GM18909 (cell line): ENCODE measurements around the gene NUDT2.
"Not testable (repeated sequence)": the region's sequence is repeated elsewhere in the genome, so short reads cannot be mapped to it uniquely, and the experiment has no call there.

Source experiments
- ATAC-seq: cut with Tn5 transposase; IDR thresholded peaks from one replicate; pipeline ENCODE4 v1.9.1; 2021; ENCODE audit warnings: mild to moderate bottlenecking; ENCODE audit not compliant: unreplicated experiment, poor library complexity

Gene NUDT2

GRCh38 chr9:34328987-34329832 is at the start of gene NUDT2, which contains the start of gene KIF24:
TSS of gene NUDT2 (plus strand) at chr9:34329569. CDS start at chr9:34339040, 9,471 bp downstream.
TSS of gene KIF24 (minus strand) at chr9:34329268. CDS start at chr9:34311346, 17,922 bp downstream.
- ATAC-seq: peak; percentile 95

- ATAC-seq: no peak
Observed at GRCh38 chr9:34282096-34282495, 47.3 kb upstream of the NUDT2 start.

GRCh38 chr9:34289159-34289558 is 40.2 kb upstream of the NUDT2 start:
- ATAC-seq: no peak

GRCh38 chr9:34291023-34291422 is 38.3 kb upstream of the NUDT2 start:
- no peak for ATAC-seq

- no peak for ATAC-seq
Observed at GRCh38 chr9:34291423-34291822, 37.9 kb upstream of the NUDT2 start.

GRCh38 chr9:34292552-34292951 is 36.8 kb upstream of the NUDT2 start:
- no peak for ATAC-seq

- not testable (repeated sequence) for ATAC-seq
Observed at GRCh38 chr9:34301064-34301463, 28.3 kb upstream of the NUDT2 start.

- not testable (repeated sequence) for ATAC-seq
Observed at GRCh38 chr9:34308316-34308715, 21.1 kb upstream of the NUDT2 start.

- no peak for ATAC-seq
Observed at GRCh38 chr9:34310215-34310614, 19.2 kb upstream of the NUDT2 start.

GRCh38 chr9:34311499-34312185 is 17.7 kb upstream of the NUDT2 start:
- no peak for ATAC-seq

GRCh38 chr9:34317436-34317835 is 11.9 kb upstream of the NUDT2 start:
- no peak for ATAC-seq

GRCh38 chr9:34318163-34318790 is 11.1 kb upstream of the NUDT2 start:
- no peak for ATAC-seq

- no peak for ATAC-seq
Observed at GRCh38 chr9:34321451-34321850, 7.9 kb upstream of the NUDT2 start.

- ATAC-seq: no peak
Observed at GRCh38 chr9:34322899-34323591, 6.3 kb upstream of the NUDT2 start.

- no peak for ATAC-seq
Observed at GRCh38 chr9:34326690-34327089, 2.7 kb upstream of the NUDT2 start.

- ATAC-seq: peak; percentile 0
Observed at GRCh38 chr9:34328500-34328986, 826 bp upstream of the NUDT2 start.

GRCh38 chr9:34331196-34331595 is 1.8 kb downstream of the NUDT2 start:
- ATAC-seq: no peak

GRCh38 chr9:34332076-34332964 is 3.0 kb downstream of the NUDT2 start:
- no peak for ATAC-seq

GRCh38 chr9:34333836-34334235 is 4.5 kb downstream of the NUDT2 start:
- no peak for ATAC-seq
